Body of pancreas (tissue), 4 donors: ENCODE measurements around the gene RUSC1. TPM values are rescaled to one million over a fixed set of nuclear protein-coding genes. Genes with fewer than 3 reads are reported as not detected.
"Not testable (repeated sequence)": the region's sequence is repeated elsewhere in the genome, so short reads cannot be mapped to it uniquely, and the experiment has no call there.

ENCODE experiments used
- ATAC-seq: fragments of 150-250 bp; one replicate; pipeline ENCODE4 v1.9.1; 2016
- DNase-seq, 4 donors: peaks; one replicate each; pipeline ENCODE4 v3.0.0-alpha.2; 2019
- H3K27ac ChIP-seq, 4 donors: fragments of 200-600 bp; sonication (generic); 1 replicate in 3 of 4; 2 replicates in 1 of 4; pipeline versions ENCODE4 v1.5.1 to v1.6.1; 2016 to 2019; ENCODE audit warnings: mild to moderate bottlenecking in 1 of 4, mixed read lengths in 1 of 4, moderate library complexity in 1 of 4
- H3K27me3 ChIP-seq, 2 donors: fragments of 200-600 bp; sonication (generic); one replicate each; pipeline ENCODE4 v1.6.0; 2016; ENCODE audit warnings: mild to moderate bottlenecking in 1 of 2
- H3K36me3 ChIP-seq, 2 donors: fragments of 200-600 bp; sonication (generic); replicated peaks in 1 of 2; 2 replicates each; pipeline ENCODE4 v1.5.1; 2016; ENCODE audit warnings: low read depth in 2 of 2; ENCODE audit not compliant: insufficient read depth in 1 of 2
- H3K4me1 ChIP-seq: fragments of 200-600 bp; sonication (generic); one replicate; pipeline ENCODE4 v1.6.0; 2016
- H3K4me3 ChIP-seq, 2 donors: fragments of 200-600 bp; sonication (generic); 1 replicate in 1 of 2; 2 replicates in 1 of 2; pipeline ENCODE4 v1.5.1; 2016 to 2019
- H3K9me3 ChIP-seq, 3 donors: fragments of 200-600 bp; sonication (generic); 1 replicate in 2 of 3; 2 replicates in 1 of 3; pipeline ENCODE4 v1.5.1; 2016
- CTCF ChIP-seq, 7 experiments: fragments of 450-650 bp in 4 of 7; fragments of 200-600 bp in 3 of 7; sonication (generic) in 3 of 7; IDR thresholded peaks; one replicate each; pipeline ENCODE4 v1.5.1; 2016 to 2019; ENCODE audit warnings: antibody characterized with exemption in 7 of 7
- POLR2A ChIP-seq, 3 donors: fragments of 450-650 bp; IDR thresholded peaks; one replicate each; pipeline ENCODE4 v1.6.1; 2016; ENCODE audit warnings: antibody characterized with exemption in 3 of 3, mild to moderate bottlenecking in 2 of 3
- WGBS, 2 donors: methylation state at CpG; one replicate each; pipeline ENCODE4 v1.1.5; 2017; 5-methylcytosine and 5-hydroxymethylcytosine counted together
- intact Hi-C: fragments of 100-400 bp; cut with DNase I; formaldehyde crosslinking; loops from one replicate; pipeline ENCODE4 v1.15.1; 2023
- total RNA-seq, 2 donors: library from RNA; depleted of rRNA; stranded (reverse); fragments of >200 nt; gene quantifications; one replicate each; pipeline ENCODE4 v1.1.0, GENCODE V29; 2016

RUSC1 gene
- total RNA-seq, 2 donors from 2014 or later: 19.4 to 21.3 TPM

DNA sequence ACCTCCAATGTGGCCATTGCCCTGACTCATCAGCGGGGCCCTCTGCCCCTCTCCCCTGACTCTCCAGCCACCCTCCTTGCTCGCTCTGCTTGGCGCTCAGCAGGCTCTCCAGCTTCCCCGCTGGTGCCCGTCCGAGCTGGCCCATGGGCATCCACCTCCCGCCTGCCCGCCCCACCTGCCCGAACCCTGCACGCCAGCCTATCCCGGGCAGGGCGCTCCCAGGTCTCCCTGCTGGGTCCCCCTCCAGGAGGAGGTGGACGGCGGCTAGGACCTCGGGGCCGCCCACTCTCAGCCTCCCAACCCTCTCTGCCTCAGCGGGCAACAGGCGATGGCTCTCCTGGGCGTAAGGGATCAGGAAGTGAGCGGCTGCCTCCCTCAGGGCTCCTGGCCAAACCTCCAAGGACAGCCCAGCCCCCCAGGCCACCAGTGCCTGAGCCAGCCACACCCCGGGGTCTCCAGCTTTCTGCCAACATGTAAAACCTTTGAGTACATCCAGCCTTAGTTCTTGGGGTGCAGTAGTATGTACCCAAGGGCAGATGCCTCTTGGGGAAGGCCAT is 32.6 kb upstream of the RUSC1 start:
- intact Hi-C loops: no loop called here
- TF ChIP-seq POLR2A (IDR thresholded peaks at IDR 0.05): no peak
- no peak for TF ChIP-seq CTCF (IDR thresholded peaks at IDR 0.05)
- ATAC-seq: no peak
- Histone ChIP-seq H3K27ac (no peak overlapping the region), H3K36me3 (no peaks in the 10 kb centered on the region), H3K9me3 (no peaks in the 10 kb centered on the region), H3K27me3 (no peaks in the 10 kb centered on the region), H3K4me3 (no peak overlapping the region), H3K4me1 (no peaks in the 10 kb centered on the region)
- 92 to 94% methylated on average over 17 to 20 of the region's 21 CpGs for WGBS, 2 donors
- no peak for DNase-seq

- WGBS, 2 donors: 73 to 77% methylated on average over 10 of the region's 10 CpGs
- intact Hi-C loops, ATAC-seq: not testable (repeated sequence)
Observed at GRCh38 chr1:155291006-155291405, 29.7 kb upstream of the RUSC1 start.

GRCh38 chr1:155293086-155293749 is 27.5 kb upstream of the RUSC1 start:
- Histone ChIP-seq H3K27me3 (peaks cover 0 to 8% of the 10 kb centered on the region in 2 donors), H3K27ac (no peak overlapping the region), H3K4me3 (no peak overlapping the region), H3K36me3 (no peaks in the 10 kb centered on the region), H3K4me1 (peaks cover 10% of the 10 kb centered on the region), H3K9me3 (no peaks in the 10 kb centered on the region)
- 76 to 79% methylated on average over 7 to 17 of the region's 17 CpGs for WGBS, 2 donors
- ATAC-seq (no peak), DNase-seq (no peak)
- no peak for TF ChIP-seq POLR2A (IDR thresholded peaks at IDR 0.05)
- TF ChIP-seq CTCF (IDR thresholded peaks at IDR 0.05): no peak
- intact Hi-C loops: no loop called here

More at GRCh38 chr1:155291006-155291405, 29.7 kb upstream of the RUSC1 start:
- H3K27me3 ChIP-seq, H3K36me3 ChIP-seq, H3K9me3 ChIP-seq, H3K27ac ChIP-seq, DNase-seq, H3K4me3 ChIP-seq: not testable (repeated sequence)
- H3K4me1 ChIP-seq: peaks cover 10% of the 10 kb centered on the region

- Histone ChIP-seq H3K4me3 (no peak overlapping the region), H3K27me3 (peaks cover 0 to 8% of the 10 kb centered on the region in 2 donors)
Observed at GRCh38 chr1:155294520-155295182, 26.0 kb upstream of the RUSC1 start.

More at GRCh38 chr1:155294520-155295182, 26.0 kb upstream of the RUSC1 start:
- H3K36me3 ChIP-seq: no peaks in the 10 kb centered on the region
- H3K27ac ChIP-seq: no peak overlapping the region
- no peak for DNase-seq
- no peaks in the 10 kb centered on the region for H3K9me3 ChIP-seq
- TF ChIP-seq POLR2A (IDR thresholded peaks at IDR 0.05) (no peak), CTCF (IDR thresholded peaks at IDR 0.05) (no peak)
- H3K4me1 ChIP-seq: peaks cover 10% of the 10 kb centered on the region
- intact Hi-C loops: no loop called here
- 24 to 46% methylated on average over 19 to 46 of the region's 46 CpGs for WGBS, 2 donors
- no peak for ATAC-seq
